Measurements from ENCODE around the gene ERC2.

DNA sequence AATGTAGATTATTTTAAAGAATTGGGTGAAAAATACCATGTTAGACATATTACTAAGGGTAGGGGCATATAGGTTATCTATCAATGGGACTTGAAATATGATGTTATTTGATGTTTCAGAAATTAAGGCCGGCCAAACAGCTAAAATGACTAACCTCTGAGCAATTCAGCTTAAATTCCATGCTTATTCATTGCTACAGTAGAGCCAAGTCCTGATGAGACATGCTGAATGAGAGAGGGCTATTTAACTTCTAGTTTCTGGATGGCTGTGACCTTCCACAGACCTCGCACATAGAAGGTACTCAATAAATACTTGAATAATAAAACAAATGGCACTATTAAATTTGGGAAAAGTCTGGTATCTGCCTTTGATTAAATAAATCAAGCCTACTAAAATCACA lies 805.6 kb downstream of the ERC2 start:
- TF ChIP-seq, protein P1, sequence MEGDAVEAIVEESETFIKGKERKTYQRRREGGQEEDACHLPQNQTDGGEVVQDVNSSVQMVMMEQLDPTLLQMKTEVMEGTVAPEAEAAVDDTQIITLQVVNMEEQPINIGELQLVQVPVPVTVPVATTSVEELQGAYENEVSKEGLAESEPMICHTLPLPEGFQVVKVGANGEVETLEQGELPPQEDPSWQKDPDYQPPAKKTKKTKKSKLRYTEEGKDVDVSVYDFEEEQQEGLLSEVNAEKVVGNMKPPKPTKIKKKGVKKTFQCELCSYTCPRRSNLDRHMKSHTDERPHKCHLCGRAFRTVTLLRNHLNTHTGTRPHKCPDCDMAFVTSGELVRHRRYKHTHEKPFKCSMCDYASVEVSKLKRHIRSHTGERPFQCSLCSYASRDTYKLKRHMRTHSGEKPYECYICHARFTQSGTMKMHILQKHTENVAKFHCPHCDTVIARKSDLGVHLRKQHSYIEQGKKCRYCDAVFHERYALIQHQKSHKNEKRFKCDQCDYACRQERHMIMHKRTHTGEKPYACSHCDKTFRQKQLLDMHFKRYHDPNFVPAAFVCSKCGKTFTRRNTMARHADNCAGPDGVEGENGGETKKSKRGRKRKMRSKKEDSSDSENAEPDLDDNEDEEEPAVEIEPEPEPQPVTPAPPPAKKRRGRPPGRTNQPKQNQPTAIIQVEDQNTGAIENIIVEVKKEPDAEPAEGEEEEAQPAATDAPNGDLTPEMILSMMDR (conservative IDR thresholded peaks at IDR 0.05; ENCODE audit: low read depth, low read length), result no peak
- no peak for TF ChIP-seq EZH2 (IDR thresholded peaks at IDR 0.05; ENCODE audit: low read length, unreplicated experiment)

Data from PC-3 (cell line).